ENCODE results near the gene GALR2. TPM values are rescaled to one million over a fixed set of nuclear protein-coding genes. Genes with fewer than 3 reads are reported as not detected.

GALR2 gene
- total and polyA plus RNA-seq, 9 of the 15 experiments (the other 6 are each of a cell fraction or from before 2014, with no cell fraction given): 0.34 TPM; not detected in 8

DNA sequence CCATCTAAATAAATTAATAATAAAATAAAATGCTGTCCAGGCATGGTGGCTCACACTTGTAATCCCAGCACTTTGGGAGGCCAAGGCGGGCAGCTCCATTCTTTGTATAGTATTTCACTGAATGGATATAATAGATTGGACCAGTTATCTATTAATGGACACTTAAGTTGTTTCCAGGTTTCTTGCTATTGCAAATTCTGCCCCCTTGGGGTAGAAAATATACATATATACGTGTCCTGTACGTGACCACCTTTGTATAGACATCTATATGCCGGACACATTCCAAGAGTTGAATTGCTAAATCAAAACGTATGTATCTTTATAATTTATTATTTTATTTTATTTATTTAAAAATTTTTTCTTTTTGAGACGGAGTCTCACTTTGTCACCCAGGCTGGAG, 32.9 kb downstream of the GALR2 start:
- no peak overlapping the region for H2AFZ ChIP-seq (ENCODE audit: low read depth, low read length)
- no peaks in the 10 kb centered on the region for H4K20me1 ChIP-seq (replicated peaks; ENCODE audit: control insufficient read depth, insufficient read depth, low read length)
- H3K4me2 ChIP-seq (ENCODE audit: insufficient read depth, low read length): no peak overlapping the region
- FAIRE-seq (no peak), DNase-seq (ENCODE audit: extremely low read depth in 1 of 4, low spot score in 3 of 4) (peak in 1 of 4 experiments; percentile 61), ATAC-seq (no peak)
- CTCF ChIA-PET (ENCODE audit: low intra/inter-chr PET ratio): interaction anchor here (0.7 kb wide), 1 partner anchor 14 kb away, joined by 3 read pairs; no protein-coding TSS in a partner anchor
- POLR2A ChIA-PET: no interaction called here
- in situ Hi-C loops (cut with MboI) (no loop called here), intact Hi-C loops (cut with micrococcal nuclease) (no loop called here)
- H3K9ac ChIP-seq (ENCODE audit: insufficient read depth in 1 of 2, low read depth in 2 of 2, low read length in 2 of 2): no peak overlapping the region
- no peaks in the 10 kb centered on the region for H3K9me3 ChIP-seq (replicated peaks; ENCODE audit: control insufficient read depth, insufficient read depth, low read depth, low read length)
- 35% methylated on average over 6 of the region's 6 CpGs for WGBS (ENCODE audit: insufficient coverage, low coverage, missing lambda C conversion rate)
- peaks cover 12 to 15% of the 10 kb centered on the region in 2 experiments for H3K4me1 ChIP-seq (replicated peaks in 1 of 2; ENCODE audit: control insufficient read depth in 2 of 2, insufficient read depth in 2 of 2, low read length in 2 of 2)
- no peak overlapping the region for H3K27ac ChIP-seq (ENCODE audit: extremely low read depth, low read depth, low read length)
- H3K9me1 ChIP-seq (ENCODE audit: control insufficient read depth, insufficient read depth, low read length): peaks cover 2% of the 10 kb centered on the region
- H3K79me2 ChIP-seq (ENCODE audit: control insufficient read depth, insufficient read depth, low read length): peaks cover 11% of the 10 kb centered on the region
- no TSS peak for BruUV-seq (replicated peaks)
- no peaks in the 10 kb centered on the region for H3K27me3 ChIP-seq (ENCODE audit: control insufficient read depth in 2 of 2, insufficient read depth in 2 of 2, low read length in 2 of 2)
- H3K36me3 ChIP-seq (ENCODE audit: control insufficient read depth, insufficient read depth, low read length): no peaks in the 10 kb centered on the region
- no peak overlapping the region for H3K4me3 ChIP-seq
- TF ChIP-seq ZNF316 (IDR thresholded peaks at IDR 0.05) (no peak), NFIC (IDR thresholded peaks at IDR 0.05) (no peak), ELF4 (CRISPR knock-in tag; IDR thresholded peaks at IDR 0.05) (no peak), MEIS2 (IDR thresholded peaks at IDR 0.05; ENCODE audit: partially characterized antibody) (no peak), MXI1 (IDR thresholded peaks at IDR 0.05; ENCODE audit: low read depth, low read length) (no peak), HNRNPUL1 (IDR thresholded peaks at IDR 0.05; ENCODE audit: low read length) (no peak), ZNF134 (CRISPR knock-in tag; conservative IDR thresholded peaks at IDR 0.05) (no peak), KLF10 (CRISPR knock-in tag; IDR thresholded peaks at IDR 0.05) (no peak), BRF1 (IDR thresholded peaks at IDR 0.05; ENCODE audit: borderline replicate concordance, extremely low read depth, insufficient read length) (no peak), ZNF124 (CRISPR knock-in tag; IDR thresholded peaks at IDR 0.05) (no peak), RAD21 (CRISPR knock-in tag; conservative IDR thresholded peaks at IDR 0.05 in 1 of 2, IDR thresholded peaks at IDR 0.05 in 1 of 2) (peak; percentile 12 to 41; a peak in 1 of 4 replicates), ZNF232 (CRISPR knock-in tag; IDR thresholded peaks at IDR 0.05) (no peak), ETS2 (tag; IDR thresholded peaks at IDR 0.05; ENCODE audit: borderline replicate concordance, poor library complexity, severe bottlenecking) (no peak), ZBTB12 (CRISPR knock-in tag; IDR thresholded peaks at IDR 0.05) (no peak), TAF7 (tag; IDR thresholded peaks at IDR 0.05) (no peak), ZNF133 (CRISPR knock-in tag; IDR thresholded peaks at IDR 0.05) (no peak), SMARCB1 (IDR thresholded peaks at IDR 0.05; ENCODE audit: insufficient read length, low read depth) (no peak), MIER1 (IDR thresholded peaks at IDR 0.05; ENCODE audit: low read depth) (no peak)
- TF ChIP-seq, protein P1, sequence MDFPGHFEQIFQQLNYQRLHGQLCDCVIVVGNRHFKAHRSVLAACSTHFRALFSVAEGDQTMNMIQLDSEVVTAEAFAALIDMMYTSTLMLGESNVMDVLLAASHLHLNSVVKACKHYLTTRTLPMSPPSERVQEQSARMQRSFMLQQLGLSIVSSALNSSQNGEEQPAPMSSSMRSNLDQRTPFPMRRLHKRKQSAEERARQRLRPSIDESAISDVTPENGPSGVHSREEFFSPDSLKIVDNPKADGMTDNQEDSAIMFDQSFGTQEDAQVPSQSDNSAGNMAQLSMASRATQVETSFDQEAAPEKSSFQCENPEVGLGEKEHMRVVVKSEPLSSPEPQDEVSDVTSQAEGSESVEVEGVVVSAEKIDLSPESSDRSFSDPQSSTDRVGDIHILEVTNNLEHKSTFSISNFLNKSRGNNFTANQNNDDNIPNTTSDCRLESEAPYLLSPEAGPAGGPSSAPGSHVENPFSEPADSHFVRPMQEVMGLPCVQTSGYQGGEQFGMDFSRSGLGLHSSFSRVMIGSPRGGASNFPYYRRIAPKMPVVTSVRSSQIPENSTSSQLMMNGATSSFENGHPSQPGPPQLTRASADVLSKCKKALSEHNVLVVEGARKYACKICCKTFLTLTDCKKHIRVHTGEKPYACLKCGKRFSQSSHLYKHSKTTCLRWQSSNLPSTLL (IDR thresholded peaks at IDR 0.05): no peak
- TF ChIP-seq, protein P2, sequence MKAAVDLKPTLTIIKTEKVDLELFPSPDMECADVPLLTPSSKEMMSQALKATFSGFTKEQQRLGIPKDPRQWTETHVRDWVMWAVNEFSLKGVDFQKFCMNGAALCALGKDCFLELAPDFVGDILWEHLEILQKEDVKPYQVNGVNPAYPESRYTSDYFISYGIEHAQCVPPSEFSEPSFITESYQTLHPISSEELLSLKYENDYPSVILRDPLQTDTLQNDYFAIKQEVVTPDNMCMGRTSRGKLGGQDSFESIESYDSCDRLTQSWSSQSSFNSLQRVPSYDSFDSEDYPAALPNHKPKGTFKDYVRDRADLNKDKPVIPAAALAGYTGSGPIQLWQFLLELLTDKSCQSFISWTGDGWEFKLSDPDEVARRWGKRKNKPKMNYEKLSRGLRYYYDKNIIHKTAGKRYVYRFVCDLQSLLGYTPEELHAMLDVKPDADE (conservative IDR thresholded peaks at IDR 0.05; ENCODE audit: control insufficient read depth, low read depth, low read length): no peak

Data from K562 (cell line).